PC-3 (cell line): ENCODE results near the gene CNTNAP2. TPM values are rescaled to one million over a fixed set of nuclear protein-coding genes. Genes with fewer than 3 reads are reported as not detected.

Experiments used
- ATAC-seq: fragments of 200-7000 bp; cut with Tn5 transposase; 2 replicates; pipeline ENCODE4 v1.9.1; 2020; ENCODE audit warnings: mild to moderate bottlenecking, moderate library complexity
- BruUV-seq: library from RNA; stranded (reverse); fragments of 400-500 nt; replicated peaks from 2 replicates; lab custom pipeline; 2021; lab: Mats Ljungman, UMichigan
- CTCF ChIA-PET: fragments of 300-600 bp; sonication (Branson Sonifier 250); formaldehyde crosslinking; loops from one replicate; lab custom pipeline; 2022; ENCODE audit warnings: antibody characterized with exemption; lab: Charles Lee
- POLR2A ChIA-PET: fragments of 300-600 bp; sonication (Branson Sonifier 250); formaldehyde crosslinking; loops from one replicate; lab custom pipeline; 2022; ENCODE audit warnings: antibody characterized with exemption; ENCODE audit not compliant: unreplicated experiment; lab: Charles Lee
- DNase-seq: peaks from one replicate; pipeline ENCODE4 v3.0.0-alpha.2; 2015
- H2AFZ ChIP-seq: fragments of 300-600 bp; sonication (generic); 2 replicates; pipeline ENCODE4 v1.6.0; 2016; ENCODE audit warnings: antibody characterized with exemption, low read length
- H3F3A ChIP-seq: fragments of 300-600 bp; sonication (generic); one replicate; pipeline ENCODE4 v1.6.0; 2017; ENCODE audit warnings: antibody characterized with exemption, low read length, control low read depth, mild to moderate bottlenecking; ENCODE audit not compliant: unreplicated experiment
- H3K27ac ChIP-seq: fragments of 300-600 bp; sonication (generic); 2 replicates; pipeline ENCODE4 v1.5.1; 2016; ENCODE audit warnings: mild to moderate bottlenecking, low read length
- H3K27me3 ChIP-seq: fragments of 300-600 bp; sonication (generic); 2 replicates; pipeline ENCODE4 v1.6.1; 2016; ENCODE audit warnings: low read length, mixed read lengths
- H3K36me3 ChIP-seq: fragments of 300-600 bp; sonication (generic); 2 replicates; pipeline ENCODE4 v1.6.1; 2016; ENCODE audit warnings: low read depth, mixed run types, low read length, mixed read lengths
- H3K4me1 ChIP-seq: fragments of 300-600 bp; sonication (generic); 2 replicates; pipeline ENCODE4 v1.5.1; 2016; ENCODE audit warnings: low read length; ENCODE audit not compliant: insufficient read depth
- H3K4me2 ChIP-seq: fragments of 300-600 bp; sonication (generic); 2 replicates; pipeline ENCODE4 v1.6.0; 2016; ENCODE audit warnings: low read length
- H3K4me3 ChIP-seq: fragments of 300-600 bp; sonication (generic); 2 replicates; pipeline ENCODE4 v1.5.1; 2016; ENCODE audit warnings: mild to moderate bottlenecking, low read length, mixed read lengths
- H3K79me2 ChIP-seq: fragments of 300-600 bp; sonication (generic); 2 replicates; pipeline ENCODE4 v1.6.1; 2017; ENCODE audit warnings: low read length, mixed read lengths
- H3K9ac ChIP-seq: fragments of 300-600 bp; sonication (generic); 2 replicates; pipeline ENCODE4 v1.6.0; 2016; ENCODE audit warnings: mild to moderate bottlenecking, low read length
- H3K9me2 ChIP-seq: fragments of 300-600 bp; sonication (generic); replicated peaks from 2 replicates; pipeline ENCODE4 v1.6.1; 2016; ENCODE audit warnings: mixed run types, low read length, mixed read lengths
- H3K9me3 ChIP-seq: fragments of 300-600 bp; sonication (generic); 2 replicates; pipeline ENCODE4 v1.6.1; 2016; ENCODE audit warnings: low read length, mixed read lengths
- H4K20me1 ChIP-seq: fragments of 300-600 bp; sonication (generic); 2 replicates; pipeline ENCODE4 v1.6.1; 2016; ENCODE audit warnings: low read length, mixed read lengths
- EZH2 ChIP-seq: fragments of 300-600 bp; sonication (generic); IDR thresholded peaks from one replicate; pipeline ENCODE4 v1.6.1; 2017; ENCODE audit warnings: antibody characterized with exemption, mild to moderate bottlenecking, low read length; ENCODE audit not compliant: unreplicated experiment
- EZH2phosphoT487 ChIP-seq: fragments of 300-600 bp; sonication (generic); IDR thresholded peaks from 2 replicates; pipeline ENCODE4 v1.6.1; 2018; ENCODE audit warnings: mild to moderate bottlenecking, antibody characterized with exemption, low read length, borderline replicate concordance
- intact Hi-C: fragments of 100-400 bp; cut with micrococcal nuclease; formaldehyde crosslinking; loops from 2 replicates; pipeline ENCODE4 v1.9.0; 2023
- total RNA-seq: library from RNA; depleted of rRNA; stranded (reverse); fragments of >200 nt; gene quantifications from 2 replicates; pipeline ENCODE4 v1.2.3, GENCODE V29; 2014
- TF ChIP-seq, protein P1 (sequence below): fragments of 300-600 bp; sonication (generic); conservative IDR thresholded peaks from 2 replicates; pipeline ENCODE4 v1.5.1; 2017; ENCODE audit warnings: antibody characterized with exemption, low read depth, mild to moderate bottlenecking, low read length

Gene CNTNAP2
- total RNA-seq, 1 experiment from 2014 or later = 1.5 TPM

DNA sequence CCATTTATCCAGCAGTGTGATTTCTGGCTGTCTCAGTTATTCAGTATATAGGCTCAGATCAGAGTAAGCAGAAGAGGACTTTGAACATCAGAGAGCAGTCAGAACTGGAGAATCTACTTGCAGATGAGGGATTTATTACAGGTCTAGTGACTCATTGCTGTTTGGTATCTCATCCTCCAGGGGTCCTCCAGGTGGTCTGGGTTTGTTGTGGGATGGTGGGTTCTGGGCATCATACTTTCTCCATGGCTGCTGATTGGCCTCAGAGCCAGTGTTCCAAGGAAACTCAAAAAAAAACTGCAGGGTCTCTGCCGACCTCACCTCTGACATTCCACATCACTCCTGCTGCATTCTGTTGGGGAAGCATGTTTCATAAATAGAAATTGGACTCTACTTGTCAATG lies 214.8 kb downstream of the CNTNAP2 start:
- H3F3A ChIP-seq = no peaks in the 10 kb centered on the region
- TF ChIP-seq, protein P1, sequence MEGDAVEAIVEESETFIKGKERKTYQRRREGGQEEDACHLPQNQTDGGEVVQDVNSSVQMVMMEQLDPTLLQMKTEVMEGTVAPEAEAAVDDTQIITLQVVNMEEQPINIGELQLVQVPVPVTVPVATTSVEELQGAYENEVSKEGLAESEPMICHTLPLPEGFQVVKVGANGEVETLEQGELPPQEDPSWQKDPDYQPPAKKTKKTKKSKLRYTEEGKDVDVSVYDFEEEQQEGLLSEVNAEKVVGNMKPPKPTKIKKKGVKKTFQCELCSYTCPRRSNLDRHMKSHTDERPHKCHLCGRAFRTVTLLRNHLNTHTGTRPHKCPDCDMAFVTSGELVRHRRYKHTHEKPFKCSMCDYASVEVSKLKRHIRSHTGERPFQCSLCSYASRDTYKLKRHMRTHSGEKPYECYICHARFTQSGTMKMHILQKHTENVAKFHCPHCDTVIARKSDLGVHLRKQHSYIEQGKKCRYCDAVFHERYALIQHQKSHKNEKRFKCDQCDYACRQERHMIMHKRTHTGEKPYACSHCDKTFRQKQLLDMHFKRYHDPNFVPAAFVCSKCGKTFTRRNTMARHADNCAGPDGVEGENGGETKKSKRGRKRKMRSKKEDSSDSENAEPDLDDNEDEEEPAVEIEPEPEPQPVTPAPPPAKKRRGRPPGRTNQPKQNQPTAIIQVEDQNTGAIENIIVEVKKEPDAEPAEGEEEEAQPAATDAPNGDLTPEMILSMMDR = no peak
- no peak for TF ChIP-seq EZH2phosphoT487
- no peak for TF ChIP-seq EZH2
- CTCF ChIA-PET = no interaction called here
- BruUV-seq = no TSS peak
- H3K27ac ChIP-seq = no peak overlapping the region
- no peaks in the 10 kb centered on the region for H3K27me3 ChIP-seq
- no peak overlapping the region for H3K4me2 ChIP-seq
- H3K9ac ChIP-seq = no peak overlapping the region
- H4K20me1 ChIP-seq = no peaks in the 10 kb centered on the region
- H2AFZ ChIP-seq = no peak overlapping the region
- H3K9me2 ChIP-seq = no peaks in the 10 kb centered on the region
- no peaks in the 10 kb centered on the region for H3K79me2 ChIP-seq
- ATAC-seq (no peak), DNase-seq (no peak)
- intact Hi-C loops = no loop called here
- no peak overlapping the region for H3K4me3 ChIP-seq
- no peaks in the 10 kb centered on the region for H3K4me1 ChIP-seq
- no peaks in the 10 kb centered on the region for H3K9me3 ChIP-seq
- H3K36me3 ChIP-seq = no peaks in the 10 kb centered on the region
- POLR2A ChIA-PET = no interaction called here

DNA sequence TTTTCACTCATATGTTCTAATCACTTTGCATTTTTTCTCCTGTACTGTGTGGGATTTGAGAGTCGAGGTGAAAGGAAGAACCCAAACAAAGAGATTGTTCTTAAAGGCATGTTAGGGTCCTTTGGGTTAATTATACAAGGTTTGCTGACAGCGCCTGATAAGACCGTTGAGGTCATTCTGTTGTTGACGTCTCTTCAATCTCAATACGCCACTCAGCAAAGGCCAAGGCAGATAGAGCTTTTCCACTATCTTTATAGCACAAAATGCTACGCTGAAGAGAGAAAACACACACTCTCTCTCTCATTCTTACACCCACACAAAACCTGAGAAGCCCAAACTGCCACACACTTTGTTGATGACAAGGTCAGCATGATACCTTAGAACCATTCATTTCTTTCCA lies 228.7 kb downstream of the CNTNAP2 start:
- no peak for DNase-seq
- Histone ChIP-seq H4K20me1 (no peaks in the 10 kb centered on the region), H3K4me2 (no peak overlapping the region), H3K4me3 (no peak overlapping the region), H3K9me2 (no peaks in the 10 kb centered on the region), H3F3A (no peaks in the 10 kb centered on the region), H3K36me3 (no peaks in the 10 kb centered on the region), H3K27ac (no peak overlapping the region), H3K27me3 (no peaks in the 10 kb centered on the region), H3K9ac (no peak overlapping the region), H3K9me3 (no peaks in the 10 kb centered on the region), H2AFZ (no peak overlapping the region), H3K79me2 (no peaks in the 10 kb centered on the region), H3K4me1 (no peaks in the 10 kb centered on the region)
- TF ChIP-seq, protein P1 = no peak
- TF ChIP-seq EZH2phosphoT487 (no peak), EZH2 (no peak)
- ChIA-PET POLR2A (no interaction called here), CTCF (no interaction called here)
- no peak for ATAC-seq
- intact Hi-C loops = no loop called here
- no TSS peak for BruUV-seq

DNA sequence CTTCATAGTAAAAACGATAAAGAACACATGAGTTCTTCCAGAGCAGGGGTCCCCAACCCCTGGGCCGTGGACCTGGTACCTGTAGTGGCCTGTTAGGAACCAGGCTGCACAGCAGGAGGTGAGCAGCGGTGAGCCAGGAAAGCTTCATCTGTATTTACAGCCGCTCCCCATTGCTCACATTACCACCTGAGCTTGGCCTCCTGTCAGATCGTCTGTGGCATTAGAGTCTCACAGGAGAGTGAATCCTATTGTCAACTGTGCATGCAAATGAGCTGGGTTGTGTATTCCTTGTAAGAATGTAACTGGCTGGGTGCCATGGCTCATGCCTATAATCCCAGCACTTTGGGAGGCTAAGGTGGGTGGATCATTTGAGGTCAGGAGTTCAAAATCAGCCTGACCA lies 229.5 kb downstream of the CNTNAP2 start:
- no peaks in the 10 kb centered on the region for H3K79me2 ChIP-seq
- ATAC-seq (no peak), DNase-seq (no peak)
- H3K4me3 ChIP-seq = no peak overlapping the region
- no peak overlapping the region for H3K4me2 ChIP-seq
- H3K27ac ChIP-seq = no peak overlapping the region
- CTCF ChIA-PET = no interaction called here
- POLR2A ChIA-PET = no interaction called here
- H2AFZ ChIP-seq = no peak overlapping the region
- no TSS peak for BruUV-seq
- H4K20me1 ChIP-seq = no peaks in the 10 kb centered on the region
- no peaks in the 10 kb centered on the region for H3K4me1 ChIP-seq
- H3K27me3 ChIP-seq = no peaks in the 10 kb centered on the region
- no peak for TF ChIP-seq EZH2phosphoT487
- H3F3A ChIP-seq = no peaks in the 10 kb centered on the region
- H3K9me2 ChIP-seq = no peaks in the 10 kb centered on the region
- no peaks in the 10 kb centered on the region for H3K9me3 ChIP-seq
- intact Hi-C loops = no loop called here
- no peaks in the 10 kb centered on the region for H3K36me3 ChIP-seq
- H3K9ac ChIP-seq = no peak overlapping the region
